ENCODE measurements around the gene PLPPR5.

The PLPPR5 gene

GRCh38 chr1:98842241-98842640, 162.4 kb downstream of the PLPPR5 start:
- no peak for DNase-seq (ENCODE audit: low read depth)

All from activated T-helper 9 cell treated with anti-CD3 and anti-CD28 coated beads, Interleukin-2, amount 50 U/mL, for 16 hours (primary cell).